Measurements from ENCODE around the gene CALCOCO1. TPM values are rescaled to one million over a fixed set of nuclear protein-coding genes. Genes with fewer than 3 reads are reported as not detected.
A peak's percentile ranks its signal among the peaks of the same experiment; 100 is the strongest.

The CALCOCO1 gene
- total RNA-seq, 1 donor from 2014 or later, result 35.3 TPM

DNA sequence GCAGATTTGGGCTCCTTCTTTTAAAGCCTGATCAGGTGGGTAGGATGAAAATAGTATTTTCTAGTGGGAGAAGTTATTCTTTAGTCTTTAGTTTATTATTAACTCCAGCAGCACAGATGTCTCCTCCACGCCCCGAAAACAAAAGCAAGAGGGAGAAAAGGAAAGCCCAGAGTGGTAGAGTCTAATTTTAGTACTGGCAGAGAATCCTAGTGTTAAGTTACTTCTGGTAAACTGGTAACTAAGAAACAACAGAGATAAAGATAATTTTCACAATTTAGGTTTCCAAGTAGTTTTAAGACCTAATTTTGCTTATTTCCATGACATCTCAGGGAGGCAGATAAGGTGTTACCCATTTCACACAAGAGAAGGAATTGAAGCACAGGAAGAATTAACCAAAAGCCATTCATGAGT lies 67.7 kb downstream of the CALCOCO1 start:
- FAIRE-seq (no peak), DNase-seq (ENCODE audit: low read depth) (no peak)
- TF ChIP-seq, protein P1, sequence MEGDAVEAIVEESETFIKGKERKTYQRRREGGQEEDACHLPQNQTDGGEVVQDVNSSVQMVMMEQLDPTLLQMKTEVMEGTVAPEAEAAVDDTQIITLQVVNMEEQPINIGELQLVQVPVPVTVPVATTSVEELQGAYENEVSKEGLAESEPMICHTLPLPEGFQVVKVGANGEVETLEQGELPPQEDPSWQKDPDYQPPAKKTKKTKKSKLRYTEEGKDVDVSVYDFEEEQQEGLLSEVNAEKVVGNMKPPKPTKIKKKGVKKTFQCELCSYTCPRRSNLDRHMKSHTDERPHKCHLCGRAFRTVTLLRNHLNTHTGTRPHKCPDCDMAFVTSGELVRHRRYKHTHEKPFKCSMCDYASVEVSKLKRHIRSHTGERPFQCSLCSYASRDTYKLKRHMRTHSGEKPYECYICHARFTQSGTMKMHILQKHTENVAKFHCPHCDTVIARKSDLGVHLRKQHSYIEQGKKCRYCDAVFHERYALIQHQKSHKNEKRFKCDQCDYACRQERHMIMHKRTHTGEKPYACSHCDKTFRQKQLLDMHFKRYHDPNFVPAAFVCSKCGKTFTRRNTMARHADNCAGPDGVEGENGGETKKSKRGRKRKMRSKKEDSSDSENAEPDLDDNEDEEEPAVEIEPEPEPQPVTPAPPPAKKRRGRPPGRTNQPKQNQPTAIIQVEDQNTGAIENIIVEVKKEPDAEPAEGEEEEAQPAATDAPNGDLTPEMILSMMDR (IDR thresholded peaks at IDR 0.05; ENCODE audit: insufficient read depth, low read length, severe bottlenecking), result no peak
- Histone ChIP-seq H3K4me3 (ENCODE audit: low read depth, low read length) (no peak overlapping the region), H3K27me3 (ENCODE audit: control insufficient read depth, insufficient read depth, low read length) (no peaks in the 10 kb centered on the region), H3K36me3 (ENCODE audit: control insufficient read depth, insufficient read depth, low read length) (peaks cover 2% of the 10 kb centered on the region)

DNA sequence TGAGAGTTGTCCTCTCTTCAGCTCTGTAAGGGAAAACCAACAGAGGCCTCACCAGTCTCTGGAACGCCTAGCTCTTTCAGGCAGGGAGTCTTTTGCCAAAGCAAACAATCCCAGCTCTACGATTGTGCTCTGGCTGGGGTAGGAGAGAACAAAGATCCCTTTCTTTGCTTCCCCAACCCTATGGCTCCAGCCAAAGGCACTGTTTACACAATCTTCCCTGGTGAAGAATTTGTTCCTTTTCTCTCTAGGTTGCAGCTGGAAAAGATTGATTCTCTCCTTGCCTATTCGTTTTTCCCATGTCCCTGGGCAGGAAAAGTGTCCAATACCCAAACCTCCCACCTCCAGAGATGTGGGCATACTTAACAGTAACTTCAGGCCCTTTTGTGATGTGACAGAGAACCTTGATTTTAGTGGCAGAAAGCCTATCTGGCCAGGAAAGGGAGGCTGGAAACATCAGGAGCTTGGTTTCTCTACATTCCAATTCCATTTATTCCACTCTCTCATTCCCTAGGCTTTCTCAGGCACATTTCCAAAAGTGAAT lies 68.2 kb downstream of the CALCOCO1 start:
- H3K36me3 ChIP-seq (ENCODE audit: control insufficient read depth, insufficient read depth, low read length), result peaks cover 2% of the 10 kb centered on the region
- H3K27me3 ChIP-seq (ENCODE audit: control insufficient read depth, insufficient read depth, low read length), result no peaks in the 10 kb centered on the region
- H3K4me3 ChIP-seq (ENCODE audit: low read depth, low read length), result no peak overlapping the region
- FAIRE-seq (no peak), DNase-seq (ENCODE audit: low read depth) (peak; percentile 37)
- TF ChIP-seq, protein P1 (IDR thresholded peaks at IDR 0.05; ENCODE audit: insufficient read depth, low read length, severe bottlenecking), result no peak

Other genes with a start within 250 kb of the CALCOCO1 start
- gene MAP3K12, start 228.0 kb downstream of the CALCOCO1 start, total RNA-seq, result 2.0 and 3.9 TPM in 2 replicates
- 27.6 and 32.4 TPM in 2 replicates for gene TARBP2, start 226.2 kb downstream of the CALCOCO1 start, total RNA-seq
- not detected in 2 replicates for gene NPFF, start 220.0 kb downstream of the CALCOCO1 start, total RNA-seq
- gene ATF7, start 101.1 kb downstream of the CALCOCO1 start, total RNA-seq, result 5.3 and 6.4 TPM in 2 replicates
- gene ATP5MC2, start 51.4 kb downstream of the CALCOCO1 start, total RNA-seq, result 91.7 and 121 TPM in 2 replicates
- gene CISTR, start 24.5 kb upstream of the CALCOCO1 start, total RNA-seq, result not detected in 2 replicates
- gene HOXC13, start 211.4 kb upstream of the CALCOCO1 start, total RNA-seq, result not detected in 2 replicates
- gene HOXC12, start 227.5 kb upstream of the CALCOCO1 start, total RNA-seq, result not detected in 2 replicates
- not detected in 2 replicates for gene HOXC11, start 245.7 kb upstream of the CALCOCO1 start, total RNA-seq
- gene HOTAIR, start 247.5 kb upstream of the CALCOCO1 start, total RNA-seq, result not detected in 2 replicates